ENCODE results near the gene MEGF6. TPM values are rescaled to one million over a fixed set of nuclear protein-coding genes. Genes with fewer than 3 reads are reported as not detected.
"Not testable (repeated sequence)": the region's sequence is repeated elsewhere in the genome, so short reads cannot be mapped to it uniquely, and the experiment has no call there.

Gene MEGF6
- polyA plus RNA-seq, 1 donor (not counting 4 experiments of a cell fraction or from before 2014, with no cell fraction given), result 0.24 TPM

- Histone ChIP-seq H4K20me1 (ENCODE audit: control insufficient read depth, extremely low read depth, insufficient read depth, low read length) (no peaks in the 10 kb centered on the region), H3K36me3 (ENCODE audit: control insufficient read depth in 2 of 2, extremely low read depth in 1 of 2, insufficient read depth in 2 of 2, low read length in 2 of 2) (no peaks in the 10 kb centered on the region), H3K27me3 (ENCODE audit: control insufficient read depth, extremely low read depth, insufficient read depth, low read length) (no peaks in the 10 kb centered on the region), H3K4me3 (ENCODE audit: control insufficient read depth in 2 of 3, extremely low read depth in 1 of 3, insufficient read depth in 2 of 3, low read depth in 1 of 3, low read length in 3 of 3) (no peak overlapping the region), H2AFZ (ENCODE audit: control insufficient read depth, low read length) (no peak overlapping the region), H3K9me1 (ENCODE audit: control insufficient read depth, extremely low read depth, insufficient read depth, low read length) (no peaks in the 10 kb centered on the region), H3K9me3 (ENCODE audit: control insufficient read depth, low read depth, low read length) (peaks cover 6% of the 10 kb centered on the region), H3K27ac (ENCODE audit: control insufficient read depth, insufficient read depth, low read length) (no peak overlapping the region), H3K9ac (ENCODE audit: control insufficient read depth, extremely low read depth, insufficient read depth, low read length) (no peak overlapping the region), H3K79me2 (ENCODE audit: control insufficient read depth, insufficient read depth, low read length) (no peaks in the 10 kb centered on the region), H3K4me1 (ENCODE audit: control insufficient read depth, extremely low read depth, insufficient read depth, low read length) (no peaks in the 10 kb centered on the region), H3K4me2 (ENCODE audit: control insufficient read depth, extremely low read depth, insufficient read depth, low read depth, low read length) (no peak overlapping the region)
- DNase-seq (ENCODE audit: low read depth, low spot score) (no peak), FAIRE-seq (no peak)
- dilution Hi-C loops (cut with MboI; ENCODE audit: extremely low pct_ligation_motif_present, low sequenced_read_pairs), result no loop called here
- TF ChIP-seq EZH2 (IDR thresholded peaks at IDR 0.05; ENCODE audit: low read length) (no peak), CTCF (optimal IDR thresholded peaks at IDR 0.05 in 1 of 3, IDR thresholded peaks at IDR 0.05 in 1 of 3, conservative IDR thresholded peaks at IDR 0.05 in 1 of 3; ENCODE audit: extremely low read depth in 1 of 3, insufficient read depth in 2 of 3, low read length in 3 of 3) (no peak)
Observed at GRCh38 chr1:3584915-3585314, 26.4 kb downstream of the MEGF6 start.

DNA sequence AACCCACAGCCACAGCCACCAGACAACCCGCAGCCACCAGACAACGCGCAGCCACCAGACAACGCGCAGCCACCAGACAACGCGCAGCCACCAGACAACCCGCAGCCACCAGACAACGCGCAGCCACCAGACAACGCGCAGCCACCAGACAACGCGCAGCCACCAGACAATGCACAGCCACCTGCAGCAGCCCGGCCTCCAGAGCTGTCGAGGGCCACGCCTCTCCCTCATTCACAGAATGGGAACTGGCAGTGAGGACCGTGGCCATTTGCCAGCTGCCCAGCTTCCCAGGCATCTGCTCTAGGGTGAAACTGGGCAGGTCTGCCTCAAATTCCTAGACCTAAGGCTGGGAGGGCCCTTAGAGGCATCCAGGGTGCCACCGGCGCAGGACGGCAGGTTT, 27.6 kb downstream of the MEGF6 start:
- H3K27me3 ChIP-seq (ENCODE audit: control insufficient read depth, extremely low read depth, insufficient read depth, low read length); H3K36me3 ChIP-seq (ENCODE audit: control insufficient read depth in 2 of 2, extremely low read depth in 1 of 2, insufficient read depth in 2 of 2, low read length in 2 of 2); H3K9ac ChIP-seq (ENCODE audit: control insufficient read depth, extremely low read depth, insufficient read depth, low read length); H3K79me2 ChIP-seq (ENCODE audit: control insufficient read depth, insufficient read depth, low read length); H3K9me3 ChIP-seq (ENCODE audit: control insufficient read depth, low read depth, low read length); DNase-seq (ENCODE audit: low read depth, low spot score); H3K4me3 ChIP-seq (ENCODE audit: control insufficient read depth in 2 of 3, extremely low read depth in 1 of 3, insufficient read depth in 2 of 3, low read depth in 1 of 3, low read length in 3 of 3); H3K9me1 ChIP-seq (ENCODE audit: control insufficient read depth, extremely low read depth, insufficient read depth, low read length); FAIRE-seq; H3K4me2 ChIP-seq (ENCODE audit: control insufficient read depth, extremely low read depth, insufficient read depth, low read depth, low read length); dilution Hi-C loops (cut with MboI; ENCODE audit: extremely low pct_ligation_motif_present, low sequenced_read_pairs); H2AFZ ChIP-seq (ENCODE audit: control insufficient read depth, low read length); H4K20me1 ChIP-seq (ENCODE audit: control insufficient read depth, extremely low read depth, insufficient read depth, low read length); H3K27ac ChIP-seq (ENCODE audit: control insufficient read depth, insufficient read depth, low read length); H3K4me1 ChIP-seq (ENCODE audit: control insufficient read depth, extremely low read depth, insufficient read depth, low read length): not testable (repeated sequence)

DNA sequence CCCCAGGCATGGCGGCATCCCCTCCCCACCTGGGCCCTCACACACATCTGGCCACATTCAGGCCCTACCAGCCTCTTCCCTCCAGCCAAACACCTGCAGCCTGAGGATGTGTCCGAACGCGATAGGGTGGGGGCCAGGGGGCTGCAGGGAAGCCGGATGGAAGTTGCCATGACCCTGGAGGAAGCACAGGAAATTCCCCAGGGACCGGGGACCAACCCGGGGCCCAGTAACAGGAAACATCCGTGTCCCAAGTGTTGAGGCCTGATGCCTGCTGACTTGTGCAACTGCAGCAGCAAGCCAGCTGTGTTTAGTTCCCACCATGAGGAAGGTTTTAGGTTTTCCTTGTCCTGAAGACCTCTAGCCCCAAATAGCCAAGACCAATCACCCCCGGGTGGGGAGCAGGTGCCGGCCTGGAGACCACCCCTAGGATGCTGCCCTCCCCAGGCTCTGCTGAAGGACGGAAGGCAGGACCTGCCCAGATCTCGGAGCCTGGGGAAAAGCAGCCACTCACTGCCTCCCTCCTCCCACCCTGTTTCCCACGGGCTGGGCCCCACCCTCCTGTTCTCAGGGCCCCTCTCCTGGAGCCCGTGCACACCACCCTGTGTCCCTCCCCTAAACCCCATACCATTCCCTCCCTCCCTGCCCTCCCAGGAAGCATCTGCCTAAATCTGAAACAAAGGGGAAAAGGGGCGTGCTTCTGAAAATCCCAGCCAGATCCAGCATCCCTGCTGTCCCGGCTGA, 29.8 kb downstream of the MEGF6 start:
- FAIRE-seq, result no peak
- DNase-seq (ENCODE audit: low read depth, low spot score), result no peak
- dilution Hi-C loops (cut with MboI; ENCODE audit: extremely low pct_ligation_motif_present, low sequenced_read_pairs), result no loop called here
- Histone ChIP-seq H3K4me2 (ENCODE audit: control insufficient read depth, extremely low read depth, insufficient read depth, low read depth, low read length) (no peak overlapping the region), H3K27ac (ENCODE audit: control insufficient read depth, insufficient read depth, low read length) (no peak overlapping the region), H2AFZ (ENCODE audit: control insufficient read depth, low read length) (no peak overlapping the region), H4K20me1 (ENCODE audit: control insufficient read depth, extremely low read depth, insufficient read depth, low read length) (no peaks in the 10 kb centered on the region), H3K9me3 (ENCODE audit: control insufficient read depth, low read depth, low read length) (peaks cover 6% of the 10 kb centered on the region), H3K9me1 (ENCODE audit: control insufficient read depth, extremely low read depth, insufficient read depth, low read length) (no peaks in the 10 kb centered on the region), H3K36me3 (ENCODE audit: control insufficient read depth in 2 of 2, extremely low read depth in 1 of 2, insufficient read depth in 2 of 2, low read length in 2 of 2) (no peaks in the 10 kb centered on the region), H3K27me3 (ENCODE audit: control insufficient read depth, extremely low read depth, insufficient read depth, low read length) (no peaks in the 10 kb centered on the region), H3K4me3 (ENCODE audit: control insufficient read depth in 2 of 3, extremely low read depth in 1 of 3, insufficient read depth in 2 of 3, low read depth in 1 of 3, low read length in 3 of 3) (no peak overlapping the region), H3K4me1 (ENCODE audit: control insufficient read depth, extremely low read depth, insufficient read depth, low read length) (no peaks in the 10 kb centered on the region), H3K79me2 (ENCODE audit: control insufficient read depth, insufficient read depth, low read length) (no peaks in the 10 kb centered on the region), H3K9ac (ENCODE audit: control insufficient read depth, extremely low read depth, insufficient read depth, low read length) (no peak overlapping the region)
- TF ChIP-seq CTCF (optimal IDR thresholded peaks at IDR 0.05 in 1 of 3, IDR thresholded peaks at IDR 0.05 in 1 of 3, conservative IDR thresholded peaks at IDR 0.05 in 1 of 3; ENCODE audit: extremely low read depth in 1 of 3, insufficient read depth in 2 of 3, low read length in 3 of 3), result no peak
- no peak for TF ChIP-seq EZH2 (IDR thresholded peaks at IDR 0.05; ENCODE audit: low read length)
